SK-N-SH (cell line): ENCODE measurements around the gene PPP1R18. TPM values are rescaled to one million over a fixed set of nuclear protein-coding genes. Genes with fewer than 3 reads are reported as not detected.

Experiments
- CTCF ChIA-PET: fragments of 300-600, 350-600 bp; formaldehyde crosslinking; extraction: SDS; loops from one replicate; lab custom pipeline; 2021; lab: Yijun Ruan, JAX
- POLR2A ChIA-PET: fragments of 350-600 bp; sonication (Branson Sonifier 250); formaldehyde crosslinking; extraction: SDS; loops from one replicate; lab custom pipeline; 2020; ENCODE audit warnings: antibody characterized with exemption, inconsistent platforms; lab: Yijun Ruan, JAX
- DNase-seq: peaks from one replicate; pipeline ENCODE4 v3.0.0; 2012
- H2AFZ ChIP-seq: fragments of 200-600 bp; sonication (generic); 2 replicates; pipeline ENCODE4 v1.8.1; 2016; ENCODE audit warnings: antibody characterized with exemption, mild to moderate bottlenecking, low read depth
- H3F3A ChIP-seq: fragments of 200-600 bp; sonication (generic); replicated peaks from 2 replicates; pipeline ENCODE3; 2016; ENCODE audit warnings: antibody characterized with exemption, mild to moderate bottlenecking; ENCODE audit not compliant: insufficient read depth
- H3K27ac ChIP-seq, 2 experiments: fragments of 200-500 bp in 1 of 2; fragments of 200-600 bp in 1 of 2; sonication (Bioruptor generic) in 1 of 2; sonication (generic), shearing (Covaris generic) in 1 of 2; 2 replicates each; pipeline versions ENCODE4 v1.5.1 to v1.6.1; 2014 to 2016; ENCODE audit warnings: low read depth in 2 of 2, inconsistent platforms in 1 of 2, low read length in 1 of 2, mild to moderate bottlenecking in 1 of 2, mixed read lengths in 1 of 2
- H3K27me3 ChIP-seq: fragments of 200-600 bp; sonication (generic), shearing (Covaris generic); 2 replicates; pipeline ENCODE4 v1.6.1; 2016; ENCODE audit warnings: mixed run types; ENCODE audit not compliant: insufficient read depth
- H3K36me3 ChIP-seq, 2 experiments: fragments of 200-500 bp in 1 of 2; fragments of 200-600 bp in 1 of 2; sonication (Bioruptor generic) in 1 of 2; sonication (generic) in 1 of 2; replicated peaks in 1 of 2; 2 replicates each; pipeline versions ENCODE3 to v1.5.1; 2014 to 2016; ENCODE audit warnings: low read length in 1 of 2, mild to moderate bottlenecking in 1 of 2; ENCODE audit not compliant: insufficient read depth in 2 of 2, control insufficient read depth in 1 of 2
- H3K4me1 ChIP-seq, 2 experiments: fragments of 200-500 bp in 1 of 2; fragments of 200-600 bp in 1 of 2; sonication (Bioruptor generic) in 1 of 2; sonication (generic), shearing (Covaris generic) in 1 of 2; 2 replicates each; pipeline versions ENCODE4 v1.5.1 to v1.6.1; 2014 to 2016; ENCODE audit warnings: low read depth in 1 of 2, low read length in 1 of 2, mixed run types in 1 of 2; ENCODE audit not compliant: insufficient read depth in 2 of 2, control insufficient read depth in 1 of 2
- H3K4me2 ChIP-seq: fragments of 200-600 bp; sonication (generic), shearing (Covaris generic); 2 replicates; pipeline ENCODE4 v1.6.1; 2017; ENCODE audit warnings: mixed run types
- H3K4me3 ChIP-seq, 2 experiments: fragments of 200-500 bp in 1 of 2; fragments of 200-600 bp in 1 of 2; sonication (Bioruptor generic) in 1 of 2; sonication (generic), shearing (Covaris generic) in 1 of 2; 2 replicates each; pipeline versions ENCODE4 v1.5.1 to v1.8.1; 2014 to 2016; ENCODE audit warnings: low read depth in 2 of 2, inconsistent platforms in 1 of 2, low read length in 1 of 2, mild to moderate bottlenecking in 1 of 2, mixed read lengths in 1 of 2, moderate library complexity in 1 of 2
- H3K79me2 ChIP-seq: fragments of 200-600 bp; sonication (generic); 2 replicates; pipeline ENCODE4 v1.8.1; 2017; ENCODE audit warnings: mild to moderate bottlenecking; ENCODE audit not compliant: insufficient read depth
- H3K9ac ChIP-seq: fragments of 200-600 bp; sonication (generic); 2 replicates; pipeline ENCODE4 v1.6.1; 2017; ENCODE audit warnings: mixed run types
- H3K9me2 ChIP-seq: fragments of 200-600 bp; sonication (generic); 2 replicates; pipeline ENCODE4 v1.6.1; 2017; ENCODE audit warnings: mixed run types
- H3K9me3 ChIP-seq: fragments of 200-600 bp; sonication (generic); 2 replicates; pipeline ENCODE4 v1.6.1; 2017; ENCODE audit warnings: mixed run types, mild to moderate bottlenecking, moderate library complexity
- H4K20me1 ChIP-seq: fragments of 200-600 bp; sonication (generic); 2 replicates; pipeline ENCODE4 v1.6.1; 2017; ENCODE audit warnings: mild to moderate bottlenecking, mixed run types; ENCODE audit not compliant: insufficient read depth
- CHD2 ChIP-seq: fragments of 150-350 bp; IDR thresholded peaks from 2 replicates; pipeline ENCODE4 v1.6.1; 2018; ENCODE audit warnings: low read length; ENCODE audit not compliant: partially characterized antibody
- EP300 ChIP-seq, 2 experiments: IDR thresholded peaks; 2 replicates each; pipeline versions ENCODE4 v1.4.0 to v1.6.1; 2012; ENCODE audit warnings: borderline replicate concordance in 1 of 2, low read depth in 1 of 2, low read length in 1 of 2
- MEF2A ChIP-seq: IDR thresholded peaks from 2 replicates; pipeline ENCODE4 v1.4.0; 2012; ENCODE audit warnings: low read depth, borderline replicate concordance
- MXI1 ChIP-seq: IDR thresholded peaks from 2 replicates; pipeline ENCODE4 v1.6.1; 2012; ENCODE audit warnings: mild to moderate bottlenecking, low read depth, low read length, improper control_type of control experiment
- RFX5 ChIP-seq: IDR thresholded peaks from 2 replicates; pipeline ENCODE4 v1.6.1; 2012; ENCODE audit warnings: mild to moderate bottlenecking, improper control_type of control experiment, low read length
- TAF1 ChIP-seq: IDR thresholded peaks from 2 replicates; pipeline ENCODE4 v1.6.1; 2012; ENCODE audit warnings: low read depth, mild to moderate bottlenecking, low read length, moderate library complexity, borderline replicate concordance
- TCF12 ChIP-seq: IDR thresholded peaks from 2 replicates; pipeline ENCODE4 v1.4.0; 2012
- WGBS: methylation state at CpG from one replicate; pipeline ENCODE4 v1.1.6; 2017; ENCODE audit warnings: low lambda C conversion rate; 5-methylcytosine and 5-hydroxymethylcytosine counted together
- polyA plus RNA-seq, 3 experiments: library from polyadenylated mRNA; depleted of rRNA; stranded (reverse); fragments of >200 nt; gene quantifications; 2 replicates each; pipeline ENCODE4 v1.2.3, GENCODE V29; 2012
- TF ChIP-seq, protein P1 (sequence below): fragments of 200-600 bp; sonication (generic); IDR thresholded peaks from 2 replicates; pipeline ENCODE4 v1.6.1; 2017; ENCODE audit warnings: antibody characterized with exemption, mild to moderate bottlenecking, moderate library complexity
- TF ChIP-seq, protein P2 (sequence below): fragments of 150-350 bp; IDR thresholded peaks from 2 replicates; pipeline ENCODE4 v1.6.1; 2017; ENCODE audit warnings: antibody characterized with exemption, low read length, low read depth, borderline replicate concordance

PPP1R18 gene
- polyA plus RNA-seq, 1 of the 3 experiments (the other 2 are of a cell fraction) = 73.2 TPM

DNA sequence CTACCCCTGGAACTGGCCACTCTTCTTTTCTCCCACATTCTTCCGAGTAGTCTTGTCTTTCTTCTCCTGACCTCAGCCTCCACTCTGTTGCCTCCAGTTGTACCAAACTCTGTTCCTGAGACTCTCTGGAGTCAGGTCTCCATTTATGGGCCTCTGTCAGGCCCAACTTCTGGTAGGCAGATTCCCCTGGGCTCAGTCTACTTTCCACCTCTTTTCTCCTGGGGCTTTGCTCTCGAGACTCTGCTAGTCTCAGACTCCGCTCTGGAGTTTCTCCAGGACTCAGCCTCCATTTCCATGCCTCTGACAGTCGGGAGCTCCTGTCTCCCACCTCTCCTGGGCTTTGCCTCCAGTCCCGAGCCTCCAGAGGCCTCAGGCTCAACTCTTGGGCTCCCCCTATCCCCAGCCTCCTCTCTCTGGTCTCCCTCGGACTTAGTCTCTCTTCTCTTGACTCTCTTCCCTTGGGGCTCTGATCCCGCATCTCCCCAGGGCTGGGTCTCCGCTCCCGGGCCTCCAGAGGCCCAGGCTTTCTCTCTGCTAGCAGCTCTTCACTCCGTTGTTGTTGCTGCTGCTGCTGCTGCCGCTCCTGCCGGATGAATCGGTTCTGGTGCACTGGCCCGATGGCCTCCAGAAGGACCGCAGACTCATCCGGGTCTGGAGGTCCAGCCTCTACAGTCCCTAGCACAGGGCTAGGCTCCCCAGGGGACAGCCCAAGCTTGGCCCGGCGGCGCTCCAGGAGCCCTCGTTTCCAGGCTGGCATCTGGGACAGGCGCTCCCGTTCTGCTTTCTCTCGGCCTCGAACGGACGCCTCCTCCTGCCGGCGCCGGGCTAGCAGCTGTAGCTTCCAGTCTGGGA, 1.1 kb downstream of the PPP1R18 start:
- no peak for TF ChIP-seq MXI1
- TF ChIP-seq, protein P1, sequence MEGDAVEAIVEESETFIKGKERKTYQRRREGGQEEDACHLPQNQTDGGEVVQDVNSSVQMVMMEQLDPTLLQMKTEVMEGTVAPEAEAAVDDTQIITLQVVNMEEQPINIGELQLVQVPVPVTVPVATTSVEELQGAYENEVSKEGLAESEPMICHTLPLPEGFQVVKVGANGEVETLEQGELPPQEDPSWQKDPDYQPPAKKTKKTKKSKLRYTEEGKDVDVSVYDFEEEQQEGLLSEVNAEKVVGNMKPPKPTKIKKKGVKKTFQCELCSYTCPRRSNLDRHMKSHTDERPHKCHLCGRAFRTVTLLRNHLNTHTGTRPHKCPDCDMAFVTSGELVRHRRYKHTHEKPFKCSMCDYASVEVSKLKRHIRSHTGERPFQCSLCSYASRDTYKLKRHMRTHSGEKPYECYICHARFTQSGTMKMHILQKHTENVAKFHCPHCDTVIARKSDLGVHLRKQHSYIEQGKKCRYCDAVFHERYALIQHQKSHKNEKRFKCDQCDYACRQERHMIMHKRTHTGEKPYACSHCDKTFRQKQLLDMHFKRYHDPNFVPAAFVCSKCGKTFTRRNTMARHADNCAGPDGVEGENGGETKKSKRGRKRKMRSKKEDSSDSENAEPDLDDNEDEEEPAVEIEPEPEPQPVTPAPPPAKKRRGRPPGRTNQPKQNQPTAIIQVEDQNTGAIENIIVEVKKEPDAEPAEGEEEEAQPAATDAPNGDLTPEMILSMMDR = peak; percentile 31
- H3K36me3 ChIP-seq = peaks cover 0 to 18% of the 10 kb centered on the region in 2 experiments
- CTCF ChIA-PET = interaction anchor here (0.7 to 29.8 kb wide), 3 partner anchors 13 to 202 kb away, joined by 3 to 838 read pairs (median 8); partner anchors contain the start of genes DHX16, FLOT1, MDC1 and TUBB
- H3K9me2 ChIP-seq = no peaks in the 10 kb centered on the region
- H3F3A ChIP-seq = peaks cover 25% of the 10 kb centered on the region
- peaks cover 100% of the 10 kb centered on the region for H3K79me2 ChIP-seq
- H3K9me3 ChIP-seq = no peaks in the 10 kb centered on the region
- H3K4me1 ChIP-seq = peaks cover 26 to 72% of the 10 kb centered on the region in 2 experiments; a peak in 3 of 4 replicates
- peaks cover 15% of the 10 kb centered on the region for H4K20me1 ChIP-seq
- no peak for DNase-seq
- WGBS = 34% methylated on average over 23 of the region's 29 CpGs
- H3K4me3 ChIP-seq = peak overlapping the region; percentile 74 to 77
- H3K9ac ChIP-seq = peak overlapping the region; percentile 97
- POLR2A ChIA-PET = interaction anchor here (0.5 kb wide), 1 partner anchor 20 kb away, joined by 4 read pairs; no protein-coding TSS in a partner anchor
- H3K27me3 ChIP-seq = no peaks in the 10 kb centered on the region
- peak overlapping the region; percentile 98 for H3K4me2 ChIP-seq
- H3K27ac ChIP-seq = peak overlapping the region; percentile 93 to 97
- no peak overlapping the region for H2AFZ ChIP-seq

DNA sequence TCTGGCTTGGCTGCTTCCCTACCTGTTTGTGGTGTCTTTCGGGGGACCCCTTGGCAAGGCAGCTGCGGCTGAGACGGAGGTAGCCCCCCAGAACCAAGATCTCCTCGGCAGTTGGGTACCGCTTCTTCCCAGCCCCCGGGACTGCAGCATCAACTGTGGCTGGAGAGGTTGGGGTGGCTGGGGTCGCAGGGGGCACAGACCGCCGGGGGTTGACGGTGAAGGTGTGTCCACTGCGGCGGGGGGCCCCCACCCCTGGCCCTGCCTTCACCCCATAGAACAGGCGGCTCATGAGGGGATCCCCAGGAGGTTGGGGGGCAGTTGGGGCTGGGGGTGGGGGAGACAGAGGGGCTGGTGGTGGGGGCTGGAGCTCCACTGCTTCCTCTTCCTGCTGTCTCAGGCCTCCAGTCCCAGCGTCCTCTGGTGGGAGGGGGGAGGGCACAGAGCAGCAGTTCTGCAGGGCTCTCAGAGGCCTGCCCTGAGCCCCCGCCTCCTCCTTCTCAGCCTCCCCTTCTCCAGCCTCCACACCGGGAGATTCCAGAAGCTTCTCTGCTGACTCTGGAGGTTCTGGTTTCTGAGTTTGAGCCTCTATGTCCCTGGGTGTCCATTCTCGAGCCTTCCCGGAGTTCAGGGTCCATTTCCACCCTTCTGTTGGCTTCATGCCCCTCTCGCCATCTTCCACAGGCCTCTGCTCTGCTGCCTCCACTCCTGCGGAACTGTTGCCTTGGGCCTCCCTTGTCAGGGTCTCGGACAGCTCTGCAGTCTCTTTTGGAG, 1.9 kb downstream of the PPP1R18 start:
- H3K9me3 ChIP-seq = no peaks in the 10 kb centered on the region
- 43% methylated on average over 16 of the region's 21 CpGs for WGBS
- peaks cover 26 to 70% of the 10 kb centered on the region in 2 experiments; a peak in 3 of 4 replicates for H3K4me1 ChIP-seq
- peaks cover 4 to 25% of the 10 kb centered on the region in 2 experiments for H3K36me3 ChIP-seq
- POLR2A ChIA-PET = no interaction called here
- no peak for TF ChIP-seq MXI1
- no peak for TF ChIP-seq CHD2
- no peak; a peak in 1 of 4 replicates for TF ChIP-seq EP300 (IDR thresholded peaks at IDR 0.05; ENCODE audit: borderline replicate concordance in 1 of 2, low read depth in 1 of 2, low read length in 1 of 2)
- TF ChIP-seq TAF1 = no peak
- no peak for TF ChIP-seq MEF2A
- TF ChIP-seq, protein P2, sequence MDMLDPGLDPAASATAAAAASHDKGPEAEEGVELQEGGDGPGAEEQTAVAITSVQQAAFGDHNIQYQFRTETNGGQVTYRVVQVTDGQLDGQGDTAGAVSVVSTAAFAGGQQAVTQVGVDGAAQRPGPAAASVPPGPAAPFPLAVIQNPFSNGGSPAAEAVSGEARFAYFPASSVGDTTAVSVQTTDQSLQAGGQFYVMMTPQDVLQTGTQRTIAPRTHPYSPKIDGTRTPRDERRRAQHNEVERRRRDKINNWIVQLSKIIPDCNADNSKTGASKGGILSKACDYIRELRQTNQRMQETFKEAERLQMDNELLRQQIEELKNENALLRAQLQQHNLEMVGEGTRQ = no peak
- no peak for TF ChIP-seq RFX5
- no peak for TF ChIP-seq TCF12
- H3K9ac ChIP-seq = peak overlapping the region; percentile 97
- peak overlapping the region; percentile 74 to 77 for H3K4me3 ChIP-seq
- H3K4me2 ChIP-seq = peak overlapping the region; percentile 98
- H4K20me1 ChIP-seq = peaks cover 23% of the 10 kb centered on the region
- CTCF ChIA-PET = interaction anchor here (1.7 to 29.8 kb wide), 2 partner anchors 13 to 38 kb away, joined by 8 to 838 read pairs; partner anchors contain the start of genes DHX16, FLOT1, MDC1 and TUBB
- H3K9me2 ChIP-seq = no peaks in the 10 kb centered on the region
- H3K79me2 ChIP-seq = peaks cover 100% of the 10 kb centered on the region
- DNase-seq = peak; percentile 45
- no peak overlapping the region for H2AFZ ChIP-seq
- peak overlapping the region; percentile 93 to 97 for H3K27ac ChIP-seq
- peaks cover 29% of the 10 kb centered on the region for H3F3A ChIP-seq
- no peaks in the 10 kb centered on the region for H3K27me3 ChIP-seq
